Measurements from ENCODE around the gene RPS15A. TPM values are rescaled to one million over a fixed set of nuclear protein-coding genes. Genes with fewer than 3 reads are reported as not detected.

RPS15A gene
- total RNA-seq, 1 donor from 2014 or later, result 1,238 TPM

DNA sequence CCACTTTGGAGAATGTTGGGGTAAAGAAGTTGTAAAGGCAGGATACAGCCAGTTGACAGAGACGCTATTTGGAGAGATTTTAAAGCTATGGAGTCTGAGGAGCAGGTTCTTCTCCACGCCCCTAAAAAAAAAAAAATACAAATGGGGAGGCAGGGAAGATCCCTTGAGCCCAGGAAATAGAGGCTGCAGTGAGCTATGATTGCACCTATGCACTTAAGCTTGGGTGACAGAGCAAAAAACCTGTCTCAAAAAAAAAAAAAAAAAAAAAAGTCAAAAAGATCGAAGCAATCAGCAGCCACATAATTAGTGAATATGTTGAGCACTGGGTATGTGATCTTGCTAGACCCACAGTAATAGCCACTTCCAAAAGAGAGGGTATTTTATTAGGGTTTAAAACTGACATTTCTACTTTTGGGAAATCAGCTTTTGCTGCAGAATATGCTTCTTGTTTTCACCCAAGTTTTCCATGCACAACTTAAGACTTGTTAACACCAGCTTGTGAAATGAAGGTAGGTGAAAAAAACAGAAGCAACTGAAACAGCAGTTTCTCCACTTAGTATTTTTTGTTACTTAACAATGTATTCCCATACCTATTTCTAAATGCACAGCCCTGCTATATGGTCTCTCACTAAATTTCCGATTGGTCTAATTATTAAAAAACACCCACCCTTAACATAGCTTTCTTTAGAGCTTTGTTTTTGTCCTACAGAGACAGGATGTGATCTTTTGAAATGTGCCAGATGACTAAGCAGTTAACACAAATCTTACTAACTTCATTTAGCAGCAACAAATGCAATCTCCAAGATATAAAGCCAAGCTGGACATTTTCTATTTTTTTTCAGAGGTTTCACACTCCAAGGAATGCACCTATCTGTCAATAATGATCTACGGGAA lies 13.7 kb upstream of the RPS15A start:
- DNase-seq (ENCODE audit: extremely low spot score in 2 of 2), result no peak
- intact Hi-C loops (cut with DNase I), result loop anchor here (10.0 kb wide), 1 partner anchor 151 kb away; no protein-coding TSS in a partner anchor
- no peaks in the 10 kb centered on the region for H3K27me3 ChIP-seq
- H3K9me3 ChIP-seq, result no peaks in the 10 kb centered on the region
- no peak overlapping the region for H3K27ac ChIP-seq
- H3K4me3 ChIP-seq, result no peak overlapping the region
- TF ChIP-seq POLR2A (IDR thresholded peaks at IDR 0.05) (no peak), POLR2AphosphoS5 (IDR thresholded peaks at IDR 0.05; ENCODE audit: insufficient read depth in 1 of 2, low read depth in 1 of 2) (no peak)
- TF ChIP-seq, protein P1, sequence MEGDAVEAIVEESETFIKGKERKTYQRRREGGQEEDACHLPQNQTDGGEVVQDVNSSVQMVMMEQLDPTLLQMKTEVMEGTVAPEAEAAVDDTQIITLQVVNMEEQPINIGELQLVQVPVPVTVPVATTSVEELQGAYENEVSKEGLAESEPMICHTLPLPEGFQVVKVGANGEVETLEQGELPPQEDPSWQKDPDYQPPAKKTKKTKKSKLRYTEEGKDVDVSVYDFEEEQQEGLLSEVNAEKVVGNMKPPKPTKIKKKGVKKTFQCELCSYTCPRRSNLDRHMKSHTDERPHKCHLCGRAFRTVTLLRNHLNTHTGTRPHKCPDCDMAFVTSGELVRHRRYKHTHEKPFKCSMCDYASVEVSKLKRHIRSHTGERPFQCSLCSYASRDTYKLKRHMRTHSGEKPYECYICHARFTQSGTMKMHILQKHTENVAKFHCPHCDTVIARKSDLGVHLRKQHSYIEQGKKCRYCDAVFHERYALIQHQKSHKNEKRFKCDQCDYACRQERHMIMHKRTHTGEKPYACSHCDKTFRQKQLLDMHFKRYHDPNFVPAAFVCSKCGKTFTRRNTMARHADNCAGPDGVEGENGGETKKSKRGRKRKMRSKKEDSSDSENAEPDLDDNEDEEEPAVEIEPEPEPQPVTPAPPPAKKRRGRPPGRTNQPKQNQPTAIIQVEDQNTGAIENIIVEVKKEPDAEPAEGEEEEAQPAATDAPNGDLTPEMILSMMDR (IDR thresholded peaks at IDR 0.05), result no peak
- H3K36me3 ChIP-seq, result peaks cover 3 to 13% of the 10 kb centered on the region in 2 donors
- H3K4me1 ChIP-seq, result peaks cover 34% of the 10 kb centered on the region

DNA sequence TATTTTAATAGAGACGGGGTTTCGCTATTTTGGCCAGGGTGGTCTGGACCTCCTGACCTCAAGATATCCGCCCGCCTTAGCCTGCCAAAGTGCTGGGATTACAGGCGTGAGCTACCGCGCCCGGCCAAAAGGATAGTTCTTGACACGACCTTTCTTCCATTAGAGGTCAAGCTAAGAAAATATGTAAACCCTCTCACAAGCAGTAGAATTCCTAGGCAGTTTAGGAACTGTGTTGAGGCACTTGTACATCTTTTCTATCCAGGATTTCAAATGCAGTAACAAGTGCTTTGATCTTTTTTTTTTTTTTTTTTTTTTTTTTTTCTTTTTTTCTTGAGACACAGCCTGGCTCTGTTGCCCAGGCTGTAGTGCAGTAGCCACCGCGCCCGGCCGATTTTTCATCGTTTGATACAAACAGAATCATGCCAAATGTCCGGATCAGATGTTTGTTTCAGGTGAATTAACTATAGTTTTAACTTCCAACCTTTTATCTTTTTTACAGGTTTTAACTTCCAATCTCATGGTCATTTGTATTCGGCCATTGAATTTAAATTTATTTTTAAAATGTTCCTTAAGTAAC lies 12.7 kb upstream of the RPS15A start:
- peaks cover 38% of the 10 kb centered on the region for H3K4me1 ChIP-seq
- intact Hi-C loops (cut with DNase I), result loop anchor here (10.0 kb wide), 1 partner anchor 152 kb away; no protein-coding TSS in a partner anchor
- peaks cover 3 to 8% of the 10 kb centered on the region in 2 donors for H3K36me3 ChIP-seq
- H3K27ac ChIP-seq, result no peak overlapping the region
- H3K27me3 ChIP-seq, result no peaks in the 10 kb centered on the region
- no peak overlapping the region for H3K4me3 ChIP-seq
- TF ChIP-seq, protein P1 (IDR thresholded peaks at IDR 0.05), result no peak
- TF ChIP-seq POLR2AphosphoS5 (IDR thresholded peaks at IDR 0.05; ENCODE audit: insufficient read depth in 1 of 2, low read depth in 1 of 2) (no peak), POLR2A (IDR thresholded peaks at IDR 0.05) (no peak)
- no peaks in the 10 kb centered on the region for H3K9me3 ChIP-seq
- no peak for DNase-seq (ENCODE audit: extremely low spot score in 2 of 2)

DNA sequence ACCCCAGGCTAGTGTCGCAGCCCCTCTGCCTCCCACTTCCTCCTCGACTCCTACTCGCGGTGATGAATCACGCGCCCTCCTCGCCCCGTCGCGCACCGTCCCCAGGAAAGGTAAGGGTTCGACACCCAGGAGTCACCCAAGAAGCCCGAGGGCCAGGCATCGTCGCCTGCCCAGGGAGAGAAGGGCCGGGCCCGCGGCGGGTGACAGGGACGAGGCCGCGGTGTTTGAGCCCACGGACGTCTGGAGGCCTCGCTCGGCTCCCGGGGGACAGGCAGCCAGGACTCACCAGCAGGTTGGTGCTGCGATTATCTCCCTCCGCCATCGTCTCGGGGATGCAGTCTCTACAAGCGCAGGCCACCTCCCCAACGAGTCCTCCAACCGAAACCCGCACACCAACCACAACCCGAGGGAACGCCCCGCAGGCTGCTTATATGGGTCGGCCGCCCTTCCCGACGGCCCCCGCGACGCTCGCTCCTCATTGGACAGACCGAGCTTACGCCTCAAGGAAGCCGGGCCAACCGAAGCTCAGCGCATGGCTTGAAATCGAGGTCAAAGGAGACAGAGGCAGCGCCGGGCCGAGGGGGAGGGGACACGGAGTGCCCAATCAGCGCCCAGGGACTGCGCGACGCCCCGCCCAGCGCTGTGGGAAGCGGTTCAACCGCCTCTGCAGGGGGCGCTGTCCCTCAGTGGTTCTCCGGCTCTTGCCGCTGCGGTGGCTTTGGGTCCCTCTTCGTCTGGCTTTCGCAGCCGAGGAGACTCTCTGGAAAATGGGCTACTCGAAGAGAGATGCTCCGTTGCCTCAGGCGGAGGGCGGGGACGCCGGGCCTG lies 11.2 kb upstream of the RPS15A start, which contains the start of gene ARL6IP1:
Gene ARL6IP1 (minus strand): TSS at position 405 of the 828 bp plus-strand sequence. CDS start 83 bp downstream, at position 322.
- peak within 1 kb of the TSS; percentile 89 for H3K27ac ChIP-seq
- TF ChIP-seq, protein P1 (IDR thresholded peaks at IDR 0.05), result peak; percentile 80 to 93 (median 84)
- TF ChIP-seq POLR2AphosphoS5 (IDR thresholded peaks at IDR 0.05; ENCODE audit: insufficient read depth in 1 of 2, low read depth in 1 of 2), result peak; percentile 98 to 99
- TF ChIP-seq POLR2A (IDR thresholded peaks at IDR 0.05), result peak; percentile 72 to 97
- intact Hi-C loops (cut with DNase I), result loop anchor here (10.0 kb wide), 1 partner anchor 153 kb away; no protein-coding TSS in a partner anchor
- peak within 1 kb of the TSS; percentile 88 to 98 for H3K4me3 ChIP-seq
- peak; percentile 98 to 99 for DNase-seq (ENCODE audit: extremely low spot score in 2 of 2)
- H3K4me1 ChIP-seq, result peaks cover 38% of the 10 kb centered on the region
- no peaks in the 10 kb centered on the region for H3K27me3 ChIP-seq
- H3K9me3 ChIP-seq, result no peaks in the 10 kb centered on the region
- peaks cover 0 to 4% of the 10 kb centered on the region in 2 donors for H3K36me3 ChIP-seq

DNA sequence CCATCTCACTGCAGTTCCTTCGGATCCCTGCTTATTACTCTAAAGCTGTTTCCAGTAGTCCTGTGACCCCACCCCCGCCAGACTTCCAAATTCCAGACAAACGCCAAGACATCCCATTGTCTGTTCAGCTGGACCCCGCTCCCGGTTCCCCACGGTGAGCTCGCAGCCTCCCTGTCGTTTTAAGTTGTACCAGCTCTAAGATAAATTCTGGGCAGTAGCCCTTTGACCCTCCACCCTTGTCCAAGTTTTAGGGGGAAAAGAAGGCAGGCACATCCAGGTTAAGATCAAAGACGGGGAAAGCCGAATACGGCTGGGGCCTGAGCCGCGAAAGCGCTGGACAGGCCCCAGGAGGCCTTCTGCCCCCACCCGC lies 10.6 kb upstream of the RPS15A start:
- Histone ChIP-seq H3K4me1 (peaks cover 38% of the 10 kb centered on the region), H3K36me3 (peaks cover 0 to 10% of the 10 kb centered on the region in 2 donors), H3K27ac (peak overlapping the region; percentile 89), H3K4me3 (peak overlapping the region; percentile 88 to 98), H3K27me3 (no peaks in the 10 kb centered on the region), H3K9me3 (no peaks in the 10 kb centered on the region)
- TF ChIP-seq POLR2A (IDR thresholded peaks at IDR 0.05) (no peak), POLR2AphosphoS5 (IDR thresholded peaks at IDR 0.05; ENCODE audit: insufficient read depth in 1 of 2, low read depth in 1 of 2) (no peak)
- TF ChIP-seq, protein P1 (IDR thresholded peaks at IDR 0.05), result no peak
- intact Hi-C loops (cut with DNase I), result loop anchor here (10.0 kb wide), 1 partner anchor 154 kb away; no protein-coding TSS in a partner anchor
- no peak for DNase-seq (ENCODE audit: extremely low spot score in 2 of 2)

Data from vagina (tissue), 2 donors.